ENCODE measurements around the gene TMEM258.

GRCh38 chr11:61778357-61778886 is 14.0 kb downstream of the TMEM258 start:
- TF ChIP-seq EZH2 (IDR thresholded peaks at IDR 0.05; ENCODE audit: borderline replicate concordance, low read length): no peak
- no peak for TF ChIP-seq CTCF (conservative IDR thresholded peaks at IDR 0.05 in 1 of 2, IDR thresholded peaks at IDR 0.05 in 1 of 2; ENCODE audit: extremely low read depth in 1 of 2, insufficient read depth in 1 of 2, low read depth in 1 of 2, low read length in 2 of 2)
